Mesendoderm (in vitro differentiated cells): ENCODE measurements around the gene GGTLC2.
"Not testable (repeated sequence)": the region's sequence is repeated elsewhere in the genome, so short reads cannot be mapped to it uniquely, and the experiment has no call there.

Source experiments
- DNase-seq: peaks from one replicate; pipeline ENCODE4 v3.0.0; 2013
- H2AK5ac ChIP-seq: 2 replicates; pipeline ENCODE4 v1.6.1; 2013; ENCODE audit warnings: low read length, inconsistent platforms
- H2BK120ac ChIP-seq: 2 replicates; pipeline ENCODE4 v1.6.1; 2013; ENCODE audit warnings: low read depth, mild to moderate bottlenecking, low read length, moderate library complexity, mixed read lengths
- H2BK15ac ChIP-seq: replicated peaks from 2 replicates; pipeline ENCODE4 v1.6.1; 2013; ENCODE audit warnings: low read depth, mild to moderate bottlenecking, moderate library complexity
- H2BK5ac ChIP-seq: 2 replicates; pipeline ENCODE4 v1.6.1; 2013; ENCODE audit warnings: low read length, inconsistent platforms
- H3K18ac ChIP-seq: 2 replicates; pipeline ENCODE4 v1.6.1; 2013; ENCODE audit warnings: mild to moderate bottlenecking, low read length, mixed read lengths
- H3K23ac ChIP-seq: one replicate; pipeline ENCODE4 v1.6.1; 2013; ENCODE audit warnings: low read length
- H3K27ac ChIP-seq: 2 replicates; pipeline ENCODE4 v1.5.1; 2013; ENCODE audit warnings: low read depth, mild to moderate bottlenecking, inconsistent platforms, low read length, moderate library complexity
- H3K27me3 ChIP-seq: 2 replicates; pipeline ENCODE4 v1.6.1; 2013; ENCODE audit warnings: low read length, control low read depth, mild to moderate bottlenecking, inconsistent platforms; ENCODE audit not compliant: insufficient read depth, poor library complexity
- H3K36me3 ChIP-seq: 2 replicates; pipeline ENCODE4 v1.6.1; 2013; ENCODE audit warnings: low read length, inconsistent platforms; ENCODE audit not compliant: control insufficient read depth, insufficient read depth
- H3K4ac ChIP-seq: one replicate; pipeline ENCODE4 v1.6.1; 2013; ENCODE audit warnings: low read depth, mild to moderate bottlenecking, low read length, moderate library complexity
- H3K4me1 ChIP-seq: 2 replicates; pipeline ENCODE4 v1.6.1; 2013; ENCODE audit warnings: low read depth, low read length, inconsistent platforms; ENCODE audit not compliant: control insufficient read depth
- H3K4me2 ChIP-seq: 2 replicates; pipeline ENCODE4 v1.6.1; 2013; ENCODE audit warnings: low read length
- H3K4me3 ChIP-seq: 2 replicates; pipeline ENCODE4 v1.5.1; 2013; ENCODE audit warnings: mild to moderate bottlenecking, low read length
- H3K56ac ChIP-seq: one replicate; pipeline ENCODE4 v1.6.1; 2013; ENCODE audit warnings: low read length
- H3K79me1 ChIP-seq: 2 replicates; pipeline ENCODE4 v1.6.1; 2013; ENCODE audit warnings: low read length, inconsistent platforms
- H3K79me2 ChIP-seq: 2 replicates; pipeline ENCODE4 v1.6.1; 2013; ENCODE audit warnings: mild to moderate bottlenecking, low read length; ENCODE audit not compliant: control insufficient read depth, insufficient read depth
- H3K9ac ChIP-seq: 2 replicates; pipeline ENCODE4 v1.6.1; 2013; ENCODE audit warnings: low read length, inconsistent platforms
- H4K5ac ChIP-seq: one replicate; pipeline ENCODE4 v1.6.1; 2013; ENCODE audit warnings: low read length
- H4K8ac ChIP-seq: one replicate; pipeline ENCODE4 v1.6.1; 2013; ENCODE audit warnings: low read depth, mild to moderate bottlenecking, control low read depth, low read length, moderate library complexity
- WGBS: extraction: QIAGEN DNeasy Blood & Tissue Kit; methylation state at CpG from one replicate; pipeline ENCODE4 v1.1.7; 2013; ENCODE audit warnings: low lambda C conversion rate, missing lambda C conversion rate; ENCODE audit not compliant: insufficient coverage; ENCODE audit errors: extremely low coverage; 5-methylcytosine and 5-hydroxymethylcytosine counted together

Gene GGTLC2

DNA sequence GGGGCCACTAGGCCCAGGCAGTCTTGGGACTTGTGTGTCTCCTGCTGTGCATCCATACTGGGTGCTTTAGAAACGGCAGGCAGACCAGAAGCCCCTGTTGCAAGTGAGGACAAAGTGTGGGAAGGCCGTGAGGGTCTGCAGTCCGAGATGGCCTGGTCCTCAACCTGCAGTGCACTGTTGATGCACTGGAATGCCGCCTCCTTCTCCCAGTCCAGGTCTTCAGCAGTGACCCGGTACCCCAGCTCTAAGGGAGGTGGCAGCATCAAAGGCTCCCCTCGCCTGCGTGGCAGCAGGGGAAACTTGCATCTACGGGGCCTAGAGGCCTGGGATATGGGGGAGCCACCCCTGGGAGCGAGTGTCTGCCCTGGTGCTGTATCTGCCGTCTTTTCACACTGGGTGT lies 2.2 kb upstream of the GGTLC2 start:
- H2BK120ac ChIP-seq, H3K4me3 ChIP-seq, H4K5ac ChIP-seq, H3K4ac ChIP-seq, H4K8ac ChIP-seq, DNase-seq, H3K18ac ChIP-seq, H3K56ac ChIP-seq, H3K9ac ChIP-seq, H2AK5ac ChIP-seq, H2BK5ac ChIP-seq, H3K27ac ChIP-seq, H3K4me2 ChIP-seq, H3K79me2 ChIP-seq, H3K23ac ChIP-seq, H3K36me3 ChIP-seq, H3K4me1 ChIP-seq, H2BK15ac ChIP-seq, H3K79me1 ChIP-seq, H3K27me3 ChIP-seq: not testable (repeated sequence)
- WGBS, result no CpG with 5 or more reads among the region's 10 CpGs

DNA sequence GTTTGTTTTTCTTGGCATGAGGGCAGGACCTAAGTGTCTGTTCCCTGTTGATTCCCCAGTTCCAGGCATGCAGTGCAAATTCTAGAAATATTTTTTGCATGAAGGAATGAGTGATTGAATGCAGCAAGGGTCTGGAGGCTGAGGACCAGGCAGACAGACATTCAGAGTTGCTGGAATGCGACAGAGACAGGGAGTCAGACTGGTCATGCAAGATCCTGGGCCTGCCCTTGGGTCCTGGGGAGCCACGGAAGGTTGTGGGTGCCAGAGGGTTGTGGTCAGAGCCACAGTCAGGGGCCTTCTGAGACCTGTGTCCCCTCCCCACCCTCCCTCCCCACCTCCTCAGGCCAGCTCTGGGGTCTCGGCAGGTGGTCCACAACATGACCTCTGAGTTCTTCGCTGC lies 1.6 kb downstream of the GGTLC2 start:
- not testable (repeated sequence) for H2BK120ac ChIP-seq, H3K4ac ChIP-seq, H3K36me3 ChIP-seq, H2BK5ac ChIP-seq, H2BK15ac ChIP-seq, H3K23ac ChIP-seq, H4K8ac ChIP-seq, H3K4me2 ChIP-seq, H3K18ac ChIP-seq, H2AK5ac ChIP-seq, H4K5ac ChIP-seq, H3K9ac ChIP-seq, H3K79me1 ChIP-seq, H3K27ac ChIP-seq, H3K56ac ChIP-seq, DNase-seq, H3K4me1 ChIP-seq, H3K79me2 ChIP-seq, H3K27me3 ChIP-seq, H3K4me3 ChIP-seq
- WGBS, result no CpG with 5 or more reads among the region's 4 CpGs

- not testable (repeated sequence) for H4K5ac ChIP-seq, H3K4me1 ChIP-seq, H3K23ac ChIP-seq, DNase-seq, H2BK5ac ChIP-seq, H2BK15ac ChIP-seq, H3K4me3 ChIP-seq, H3K18ac ChIP-seq, H3K79me2 ChIP-seq, H2BK120ac ChIP-seq, H3K79me1 ChIP-seq, H2AK5ac ChIP-seq, H3K56ac ChIP-seq, H3K4me2 ChIP-seq, H3K27ac ChIP-seq, H3K9ac ChIP-seq, H3K27me3 ChIP-seq, H4K8ac ChIP-seq, H3K36me3 ChIP-seq, H3K4ac ChIP-seq
- WGBS, result no CpG with 5 or more reads among the region's 12 CpGs
Observed at GRCh38 chr22:22647952-22648351, 3.5 kb downstream of the GGTLC2 start.

GRCh38 chr22:22648863-22649536 lies 4.6 kb downstream of the GGTLC2 start:
- not testable (repeated sequence) for H4K8ac ChIP-seq, H3K27ac ChIP-seq, H2AK5ac ChIP-seq, H3K56ac ChIP-seq, H3K18ac ChIP-seq, H3K23ac ChIP-seq, H2BK15ac ChIP-seq, H4K5ac ChIP-seq, H3K27me3 ChIP-seq, H3K36me3 ChIP-seq, H2BK5ac ChIP-seq, DNase-seq, H3K9ac ChIP-seq, H3K4me3 ChIP-seq, H3K4me1 ChIP-seq, H3K4ac ChIP-seq, H2BK120ac ChIP-seq, H3K4me2 ChIP-seq, H3K79me2 ChIP-seq, H3K79me1 ChIP-seq
- no CpG with 5 or more reads among the region's 9 CpGs for WGBS

DNA sequence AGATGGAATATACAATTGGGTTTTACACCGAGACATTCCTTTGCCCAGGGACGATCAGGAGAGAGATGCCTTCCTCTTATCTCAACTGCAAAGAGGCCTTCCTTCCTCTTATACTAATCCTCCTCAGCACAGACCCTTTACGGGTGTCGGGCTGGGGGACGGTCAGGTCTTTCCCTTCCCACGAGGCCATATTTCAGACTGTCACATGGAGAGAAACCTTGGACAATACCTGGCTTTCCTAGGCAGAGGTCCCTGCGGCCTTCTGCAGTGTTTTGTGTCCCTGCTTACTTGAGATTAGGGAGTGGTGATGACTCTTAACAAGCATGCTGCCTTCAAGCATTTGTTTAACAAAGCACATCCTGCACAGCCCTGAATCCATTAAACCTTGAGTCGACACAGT lies 5.3 kb downstream of the GGTLC2 start:
- not testable (repeated sequence) for H3K4me1 ChIP-seq, H4K5ac ChIP-seq, H3K18ac ChIP-seq

DNA sequence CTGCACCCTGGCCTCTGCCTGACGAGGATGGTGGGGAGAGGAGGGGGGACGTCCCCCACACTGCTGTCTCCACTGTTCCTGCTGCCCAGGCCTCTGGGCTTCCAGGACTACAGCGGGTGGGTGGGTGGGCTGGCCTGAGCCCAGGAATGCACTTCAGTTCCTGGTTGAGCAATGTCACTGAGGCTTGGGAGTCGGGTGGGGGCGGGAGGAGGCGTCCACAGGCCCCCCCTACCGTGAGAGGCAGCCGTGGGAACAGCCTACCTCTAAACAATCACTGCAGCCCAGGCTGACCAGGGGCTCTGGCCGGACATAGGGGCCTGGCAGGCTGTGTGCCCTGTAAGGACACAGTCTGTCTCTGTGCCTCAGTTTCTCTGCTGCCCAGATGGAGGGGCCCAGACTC lies 6.0 kb downstream of the GGTLC2 start:
- not testable (repeated sequence) for H2BK15ac ChIP-seq, H3K4me1 ChIP-seq, H3K4me3 ChIP-seq, H3K27me3 ChIP-seq, H2AK5ac ChIP-seq, H3K56ac ChIP-seq, H3K4me2 ChIP-seq, H3K79me1 ChIP-seq, H3K23ac ChIP-seq, DNase-seq, H3K27ac ChIP-seq, H3K18ac ChIP-seq, H3K79me2 ChIP-seq, H2BK120ac ChIP-seq, H4K8ac ChIP-seq, H4K5ac ChIP-seq, H2BK5ac ChIP-seq, H3K4ac ChIP-seq, H3K36me3 ChIP-seq, H3K9ac ChIP-seq
- no CpG with 5 or more reads among the region's 9 CpGs for WGBS

More for the DNA sequence above, 5.3 kb downstream of the GGTLC2 start:
- H3K4me3 ChIP-seq, H3K9ac ChIP-seq, DNase-seq, H4K8ac ChIP-seq, H2BK5ac ChIP-seq, H3K27me3 ChIP-seq, H2AK5ac ChIP-seq, H3K27ac ChIP-seq, H3K4ac ChIP-seq, H3K79me2 ChIP-seq, H2BK120ac ChIP-seq, H2BK15ac ChIP-seq, H3K36me3 ChIP-seq, H3K23ac ChIP-seq, H3K79me1 ChIP-seq, H3K56ac ChIP-seq, H3K4me2 ChIP-seq: not testable (repeated sequence)
- no CpG with 5 or more reads among the region's 8 CpGs for WGBS
